Measurements from ENCODE around the gene SRSF12.

- TF ChIP-seq POLR2AphosphoS5 (IDR thresholded peaks at IDR 0.05), result no peak
- TF ChIP-seq CTCF (IDR thresholded peaks at IDR 0.05), result no peak
- TF ChIP-seq POLR2A (IDR thresholded peaks at IDR 0.05), result no peak
Measured at GRCh38 chr6:89134723-89135122, 16.9 kb upstream of the SRSF12 start.

Measured in prostate gland (tissue), 2 donors.